ENCODE measurements around the gene TNS1.
A peak's percentile ranks its signal among the peaks of the same experiment; 100 is the strongest.

- TF ChIP-seq CTCF (IDR thresholded peaks at IDR 0.05) (peak in 2 of 6 experiments; percentile 6), POLR2A (IDR thresholded peaks at IDR 0.05) (no peak)
These were observed 14.0 kb downstream of the TNS1 start for GRCh38 chr2:217988840-217989204.

Data from Peyer's patch (tissue), 4 donors.